CD4-positive, alpha-beta memory T cell (primary cell): ENCODE results near the gene CCDC51. TPM values are rescaled to one million over a fixed set of nuclear protein-coding genes. Genes with fewer than 3 reads are reported as not detected.
"Not testable (repeated sequence)": the region's sequence is repeated elsewhere in the genome, so short reads cannot be mapped to it uniquely, and the experiment has no call there.

Experiments
- CTCF ChIA-PET: fragments of 350-600 bp; sonication (Branson Sonifier 250); formaldehyde crosslinking; loops from one replicate; lab custom pipeline; 2021; ENCODE audit warnings: inconsistent platforms; ENCODE audit not compliant: partially characterized antibody; lab: Charles Lee
- POLR2A ChIA-PET: fragments of 350-600 bp; sonication (Branson Sonifier 250); formaldehyde crosslinking; loops from one replicate; lab custom pipeline; 2021; ENCODE audit not compliant: partially characterized antibody; lab: Charles Lee
- DNase-seq, 5 donors: peaks; one replicate each; pipeline versions ENCODE4 v3.0.0 to v3.0.0-alpha.2; 2020 to 2022; ENCODE audit warnings: mixed read lengths in 1 of 5
- H3K27ac ChIP-seq: one replicate; pipeline ENCODE4 v1.7.0; 2013; ENCODE audit warnings: low read depth, low read length
- H3K27me3 ChIP-seq: 2 replicates; pipeline ENCODE4 v1.7.0; 2013; ENCODE audit warnings: mild to moderate bottlenecking, low read length, moderate library complexity; ENCODE audit not compliant: insufficient read depth
- H3K36me3 ChIP-seq: 2 replicates; pipeline ENCODE4 v1.7.0; 2013; ENCODE audit warnings: mild to moderate bottlenecking, low read length, moderate library complexity; ENCODE audit not compliant: insufficient read depth
- H3K4me1 ChIP-seq: 2 replicates; pipeline ENCODE4 v1.7.0; 2013; ENCODE audit warnings: mild to moderate bottlenecking, low read length, moderate library complexity; ENCODE audit not compliant: insufficient read depth
- H3K4me3 ChIP-seq, 2 donors: one replicate each; pipeline ENCODE4 v1.7.0; 2013; ENCODE audit warnings: low read length in 2 of 2, mild to moderate bottlenecking in 1 of 2
- H3K9me3 ChIP-seq, 2 donors: one replicate each; pipeline ENCODE4 v1.7.0; 2013; ENCODE audit warnings: low read length in 2 of 2, control low read depth in 1 of 2; ENCODE audit not compliant: control insufficient read depth in 1 of 2
- H3K27ac Mint-ChIP-seq, 7 donors: one replicate each; pipeline ENCODE4 v1.8.0; 2020 to 2021; ENCODE audit warnings: mixed read lengths in 7 of 7, mild to moderate bottlenecking in 6 of 7, inconsistent platforms in 3 of 7, moderate library complexity in 3 of 7
- H3K27me3 Mint-ChIP-seq, 2 donors: one replicate each; pipeline ENCODE4 v1.8.0; 2020 to 2021; ENCODE audit warnings: mixed read lengths in 2 of 2
- H3K36me3 Mint-ChIP-seq, 2 donors: one replicate each; pipeline ENCODE4 v1.8.0; 2020 to 2021; ENCODE audit warnings: mixed read lengths in 2 of 2, inconsistent platforms in 1 of 2, mild to moderate bottlenecking in 1 of 2
- H3K4me1 Mint-ChIP-seq, 4 donors: one replicate each; pipeline ENCODE4 v1.8.0; 2020 to 2021; ENCODE audit warnings: mixed read lengths in 4 of 4, mild to moderate bottlenecking in 1 of 4
- H3K4me3 Mint-ChIP-seq, 8 donors: one replicate each; pipeline ENCODE4 v1.8.0; 2020 to 2021; ENCODE audit warnings: mixed read lengths in 8 of 8, mild to moderate bottlenecking in 7 of 8, moderate library complexity in 6 of 8, inconsistent platforms in 3 of 8
- H3K9me3 Mint-ChIP-seq, 8 donors: one replicate each; pipeline ENCODE4 v1.8.0; 2020 to 2021; ENCODE audit warnings: mixed read lengths in 8 of 8, mild to moderate bottlenecking in 5 of 8, inconsistent platforms in 3 of 8, moderate library complexity in 1 of 8
- intact Hi-C: fragments of 100-400 bp; cut with micrococcal nuclease; formaldehyde crosslinking; loops from one replicate; pipeline ENCODE4 v1.15.1; 2023
- polyA plus RNA-seq, 2 donors: library from polyadenylated mRNA; unstranded; fragments of 300-500 nt; fragmentation: Illumina TruSeq; gene quantifications; one replicate each; pipeline ENCODE4 v1.2.3, GENCODE V29; 2021
- total RNA-seq, 2 experiments: library from RNA; stranded (reverse); gene quantifications; one replicate each; pipeline ENCODE4 v1.2.3, GENCODE V29; 2021

CCDC51 gene
- total RNA-seq = 1 to 10 TPM; 5.1 to 5.4 TPM
- polyA plus RNA-seq = 10 to 100 TPM in 1 of 2 donors, 1 to 10 TPM in 1; 6.6 to 13.3 TPM

GRCh38 chr3:48439820-48440589 lies at the start of gene CCDC51, which contains the start of gene TMA7:
Gene CCDC51 (minus strand): TSS chr3:48440119. CDS start chr3:48435128, 4,991 bp downstream.
Gene TMA7 (plus strand): TSS chr3:48440257. CDS start chr3:48440297, 40 bp downstream.
- Histone ChIP-seq H3K9me3 (no peaks in the 10 kb centered on the region), H3K36me3 (peaks cover 31% of the 10 kb centered on the region), H3K4me1 (peaks cover 32% of the 10 kb centered on the region), H3K27ac (peak within 1 kb of the TSS; percentile 86), H3K4me3 (peak within 1 kb of the TSS; percentile 93 to 95), H3K27me3 (no peaks in the 10 kb centered on the region)
- intact Hi-C loops = loop anchor here (1.0 kb wide), 4 partner anchors 33 to 139 kb away; partner anchors contain the start of gene NME6
- POLR2A ChIA-PET = interaction anchor here (0.6 to 3.4 kb wide), 41 partner anchors 9 to 1898 kb away, joined by 3 to 48 read pairs (median 4); partner anchors contain the start of genes ARIH2, NDUFAF3, NME6 and PFKFB4
- H3K9me3 Mint-ChIP-seq = no peaks in the 10 kb centered on the region
- CTCF ChIA-PET = interaction anchor here (0.6 to 4.1 kb wide), 21 partner anchors 10 to 857 kb away, joined by 3 to 41 read pairs (median 4); partner anchors contain the start of genes NDUFAF3, PFKFB4 and UQCRC1
- H3K27ac Mint-ChIP-seq = peak within 1 kb of the TSS; percentile 91 to 100 (median 99)
- H3K4me3 Mint-ChIP-seq = peak within 1 kb of the TSS; percentile 86 to 99 (median 93)
- peaks cover 14 to 36% of the 10 kb centered on the region in 2 donors for H3K36me3 Mint-ChIP-seq
- DNase-seq = peak; percentile 96 to 99 (median 97)
- H3K4me1 Mint-ChIP-seq = peaks cover 16 to 40% (median 32%) of the 10 kb centered on the region in 4 donors
- H3K27me3 Mint-ChIP-seq = no peaks in the 10 kb centered on the region

- CTCF ChIA-PET = no interaction called here
- Mint-ChIP-seq H3K9me3 (no peaks in the 10 kb centered on the region), H3K27ac (no peak overlapping the region)
These were observed 47.0 kb upstream of the CCDC51 start for GRCh38 chr3:48486952-48487351.

DNA sequence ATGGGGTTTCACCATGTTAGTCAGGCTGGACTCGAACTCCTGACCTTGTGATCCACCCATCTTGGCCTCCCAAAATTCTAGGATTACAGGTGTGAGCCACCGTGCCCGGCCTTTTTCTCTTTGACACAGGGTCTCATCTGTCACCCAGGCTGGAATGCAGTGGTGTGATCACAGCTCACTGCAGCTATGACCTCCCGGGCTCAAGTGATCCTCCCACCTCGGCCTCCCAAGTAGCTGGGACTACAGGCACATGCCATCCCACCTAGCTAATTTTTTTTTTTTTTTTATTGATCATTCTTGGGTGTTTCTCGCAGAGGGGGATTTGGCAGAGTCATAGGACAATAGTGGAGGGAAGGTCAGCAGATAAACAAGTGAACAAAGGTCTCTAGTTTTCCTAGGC lies 42.9 kb upstream of the CCDC51 start:
- DNase-seq, H3K9me3 Mint-ChIP-seq, H3K9me3 ChIP-seq, intact Hi-C loops, H3K27ac ChIP-seq, H3K36me3 ChIP-seq, H3K27me3 ChIP-seq, H3K36me3 Mint-ChIP-seq, H3K4me3 Mint-ChIP-seq, H3K4me3 ChIP-seq, H3K27me3 Mint-ChIP-seq: not testable (repeated sequence)
- H3K4me1 ChIP-seq = peaks cover 27% of the 10 kb centered on the region
- CTCF ChIA-PET = interaction anchor here (1.0 to 1.1 kb wide), 3 partner anchors 14 to 47 kb away, joined by 3 to 4 read pairs (median 4); no protein-coding TSS in a partner anchor
- POLR2A ChIA-PET = interaction anchor here (0.9 kb wide), 1 partner anchor 17 kb away, joined by 3 read pairs; no protein-coding TSS in a partner anchor
- H3K4me1 Mint-ChIP-seq = peaks cover 18 to 25% (median 22%) of the 10 kb centered on the region in 4 donors
- peak overlapping the region in 1 of 7 donors; percentile 35 for H3K27ac Mint-ChIP-seq

More at GRCh38 chr3:48486952-48487351, 47.0 kb upstream of the CCDC51 start:
- Histone ChIP-seq H3K36me3 (no peaks in the 10 kb centered on the region), H3K27me3 (no peaks in the 10 kb centered on the region), H3K4me3 (no peak overlapping the region), H3K4me1 (no peaks in the 10 kb centered on the region), H3K27ac (no peak overlapping the region), H3K9me3 (no peaks in the 10 kb centered on the region)
- DNase-seq = no peak
- Mint-ChIP-seq H3K36me3 (peaks cover 0 to 3% of the 10 kb centered on the region in 2 donors), H3K27me3 (no peaks in the 10 kb centered on the region), H3K4me1 (peaks cover 0 to 2% (median 0%) of the 10 kb centered on the region in 4 donors), H3K4me3 (no peak overlapping the region)
- intact Hi-C loops = no loop called here
- POLR2A ChIA-PET = no interaction called here

DNA sequence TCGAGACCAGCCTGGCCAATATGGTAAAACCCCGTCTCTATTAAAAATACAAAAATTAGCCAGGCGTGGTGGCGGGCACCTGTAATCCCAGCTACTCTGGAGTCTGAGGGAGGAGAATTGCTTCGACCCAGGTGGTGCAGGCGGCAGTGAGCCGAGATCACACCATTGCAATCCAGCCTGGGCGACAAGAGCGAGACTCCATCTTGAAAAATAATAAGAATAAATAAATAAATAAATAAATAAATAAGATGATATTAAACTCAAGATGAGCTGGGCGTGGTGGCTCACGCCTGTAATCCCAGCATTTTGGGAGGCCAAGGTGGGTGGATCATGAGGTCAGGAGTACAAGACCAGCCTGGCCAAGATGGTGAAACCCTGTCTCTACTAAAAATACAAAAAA lies 41.0 kb upstream of the CCDC51 start:
- H3K27ac ChIP-seq, H3K36me3 ChIP-seq, H3K27me3 ChIP-seq, intact Hi-C loops, H3K36me3 Mint-ChIP-seq, H3K9me3 Mint-ChIP-seq, H3K4me3 ChIP-seq, H3K27me3 Mint-ChIP-seq, H3K4me3 Mint-ChIP-seq, H3K27ac Mint-ChIP-seq, H3K9me3 ChIP-seq, DNase-seq: not testable (repeated sequence)
- CTCF ChIA-PET = interaction anchor here (11.2 kb wide), 1 partner anchor 45 kb away, joined by 83 read pairs; no protein-coding TSS in a partner anchor
- peaks cover 44% of the 10 kb centered on the region for H3K4me1 ChIP-seq
- H3K4me1 Mint-ChIP-seq = peaks cover 23 to 44% (median 32%) of the 10 kb centered on the region in 4 donors
- POLR2A ChIA-PET = interaction anchor here (1.0 kb wide), 2 partner anchors 9 to 44 kb away, joined by 3 read pairs; no protein-coding TSS in a partner anchor

GRCh38 chr3:48478626-48479555 lies 39.0 kb upstream of the CCDC51 start:
- peak overlapping the region; percentile 89 to 97 (median 90) for H3K4me3 Mint-ChIP-seq
- peaks cover 31 to 59% (median 40%) of the 10 kb centered on the region in 4 donors for H3K4me1 Mint-ChIP-seq
- Histone ChIP-seq H3K4me1 (peaks cover 58% of the 10 kb centered on the region), H3K27me3 (no peaks in the 10 kb centered on the region), H3K4me3 (peak overlapping the region; percentile 71 to 80), H3K36me3 (no peaks in the 10 kb centered on the region), H3K27ac (peak overlapping the region; percentile 59), H3K9me3 (no peaks in the 10 kb centered on the region)
- peaks cover 3 to 11% of the 10 kb centered on the region in 2 donors for H3K36me3 Mint-ChIP-seq
- peak; percentile 81 to 89 (median 85) for DNase-seq
- ChIA-PET CTCF (interaction anchor here (0.8 to 11.2 kb wide), 5 partner anchors 12 to 43 kb away, joined by 3 to 83 read pairs (median 5); partner anchors contain the start of gene CCDC51), POLR2A (interaction anchor here (0.9 to 4.8 kb wide), 15 partner anchors 8 to 78 kb away, joined by 3 to 60 read pairs (median 6); partner anchors contain the start of genes ATRIP, CCDC51, SHISA5 and TMA7)
- H3K27ac Mint-ChIP-seq = peak overlapping the region; percentile 89 to 99 (median 98)
- no peaks in the 10 kb centered on the region for H3K27me3 Mint-ChIP-seq
- no peaks in the 10 kb centered on the region for H3K9me3 Mint-ChIP-seq
- intact Hi-C loops = loop anchor here (1.0 kb wide), 3 partner anchors 13 to 33 kb away; partner anchors contain the start of gene ATRIP

DNA sequence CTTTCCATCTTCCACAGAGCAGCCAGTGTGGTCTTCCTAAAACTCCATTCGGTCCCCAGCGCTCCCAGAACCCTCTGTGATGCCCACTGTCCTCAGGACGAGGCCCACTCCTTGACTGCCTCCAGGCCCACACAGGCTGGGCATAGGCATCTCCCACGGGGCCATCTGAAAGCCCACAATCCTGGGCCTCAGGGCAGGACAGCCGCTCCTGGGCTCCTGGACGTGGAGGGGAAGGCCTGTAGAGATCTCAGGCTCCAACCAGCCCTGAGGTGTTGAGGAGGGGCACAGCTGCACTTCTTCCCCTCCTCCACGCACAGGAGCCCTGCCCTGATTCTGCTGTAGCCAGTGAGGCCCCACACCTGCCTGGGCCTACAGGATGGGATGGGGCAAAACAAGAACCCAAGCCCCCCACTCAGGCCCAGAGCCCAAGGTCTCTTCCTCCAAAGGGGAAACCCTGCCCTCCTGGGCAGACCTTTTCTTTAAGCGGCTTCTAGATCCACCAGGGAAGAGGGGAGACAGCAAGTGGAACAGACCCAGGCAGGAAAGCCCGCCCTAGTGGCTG lies 38.1 kb upstream of the CCDC51 start:
- Histone ChIP-seq H3K27me3 (no peaks in the 10 kb centered on the region), H3K27ac (peak overlapping the region; percentile 59), H3K36me3 (no peaks in the 10 kb centered on the region), H3K4me1 (peaks cover 66% of the 10 kb centered on the region), H3K4me3 (peak overlapping the region; percentile 71 to 80), H3K9me3 (no peaks in the 10 kb centered on the region)
- peak overlapping the region; percentile 89 to 99 (median 98) for H3K27ac Mint-ChIP-seq
- ChIA-PET CTCF (interaction anchor here (2.0 to 11.2 kb wide), 3 partner anchors 12 to 42 kb away, joined by 5 to 83 read pairs (median 19); a partner anchor contains a TSS), POLR2A (interaction anchor here (1.6 to 4.8 kb wide), 7 partner anchors 10 to 79 kb away, joined by 5 to 60 read pairs (median 10); partner anchors contain the start of genes ATRIP and SHISA5)
- DNase-seq = no peak
- H3K27me3 Mint-ChIP-seq = no peaks in the 10 kb centered on the region
- intact Hi-C loops = no loop called here
- H3K4me3 Mint-ChIP-seq = peak overlapping the region; percentile 89 to 97 (median 90)
- peaks cover 36 to 67% (median 46%) of the 10 kb centered on the region in 4 donors for H3K4me1 Mint-ChIP-seq
- H3K9me3 Mint-ChIP-seq = no peaks in the 10 kb centered on the region
- H3K36me3 Mint-ChIP-seq = peaks cover 3 to 11% of the 10 kb centered on the region in 2 donors
